HEK293 (cell line): Measurements from ENCODE around the gene CARD11.

Experiments used
- CTCF ChIA-PET: fragments of 350-600 bp; formaldehyde crosslinking; extraction: SDS; loops from one replicate; lab custom pipeline; 2021; ENCODE audit warnings: antibody characterized with exemption; lab: Yijun Ruan, JAX
- POLR2A ChIA-PET: fragments of 300-600 bp; formaldehyde crosslinking; extraction: SDS; loops from one replicate; lab custom pipeline; 2020; ENCODE audit warnings: antibody characterized with exemption, inconsistent platforms; lab: Yijun Ruan, JAX
- H3K27ac ChIP-seq: fragments of 200-500 bp; sonication (Bioruptor generic); 2 replicates; pipeline ENCODE4 v1.5.1; 2014; ENCODE audit warnings: low read depth, low read length, control low read depth, inconsistent platforms; ENCODE audit errors: extremely low read depth
- H3K36me3 ChIP-seq, 2 experiments: fragments of 200-500 bp in 1 of 2; sonication (Bioruptor generic) in 1 of 2; 1 replicate in 1 of 2; 2 replicates in 1 of 2; pipeline ENCODE4 v1.5.1; 2014 to 2017; ENCODE audit warnings: inconsistent platforms in 2 of 2, low read length in 2 of 2; ENCODE audit not compliant: control insufficient read depth in 2 of 2, insufficient read depth in 1 of 2
- H3K4me1 ChIP-seq: fragments of 200-500 bp; sonication (Bioruptor generic); 2 replicates; pipeline ENCODE4 v1.5.1; 2014; ENCODE audit warnings: mild to moderate bottlenecking, low read length, inconsistent platforms; ENCODE audit not compliant: control insufficient read depth, insufficient read depth
- H3K4me3 ChIP-seq: 2 replicates; pipeline ENCODE4 v1.5.1; 2011; ENCODE audit warnings: low read depth, mild to moderate bottlenecking, control low read depth, low read length, moderate library complexity
- H3K9me3 ChIP-seq: fragments of 200-500 bp; sonication (Bioruptor generic); 2 replicates; pipeline ENCODE4 v1.5.1; 2014; ENCODE audit warnings: low read depth, low read length, inconsistent platforms; ENCODE audit not compliant: control insufficient read depth, insufficient read depth
- FEZF1 ChIP-seq: fragments of 450-650 bp; formaldehyde crosslinking; IDR thresholded peaks from 2 replicates; pipeline ENCODE4 v1.5.1; 2016; ENCODE audit warnings: missing biosample characterization, missing genetic modification characterization
- KLF8 ChIP-seq: fragments of 450-650 bp; formaldehyde crosslinking; IDR thresholded peaks from 2 replicates; pipeline ENCODE4 v1.5.1; 2016; ENCODE audit warnings: missing biosample characterization, missing genetic modification characterization
- TCF7L2 ChIP-seq: IDR thresholded peaks from 2 replicates; pipeline ENCODE4 v1.6.1; 2011; ENCODE audit warnings: low read depth, mild to moderate bottlenecking, inconsistent platforms, low read length, moderate library complexity, borderline replicate concordance
- YY1 ChIP-seq: fragments of 450-650 bp; formaldehyde crosslinking; IDR thresholded peaks from 2 replicates; pipeline ENCODE4 v1.5.1; 2018; ENCODE audit warnings: missing biosample characterization, missing genetic modification characterization
- ZBTB1 ChIP-seq: fragments of 450-650 bp; formaldehyde crosslinking; IDR thresholded peaks from 2 replicates; pipeline ENCODE4 v1.5.1; 2016; ENCODE audit warnings: missing biosample characterization, missing genetic modification characterization
- ZBTB17 ChIP-seq: fragments of 450-650 bp; formaldehyde crosslinking; IDR thresholded peaks from 2 replicates; pipeline ENCODE4 v1.5.1; 2016; ENCODE audit warnings: missing biosample characterization, missing genetic modification characterization
- ZBTB8A ChIP-seq: fragments of 450-650 bp; formaldehyde crosslinking; IDR thresholded peaks from 2 replicates; pipeline ENCODE4 v1.5.1; 2016; ENCODE audit warnings: missing biosample characterization, missing genetic modification characterization
- ZNF10 ChIP-seq: fragments of 450-650 bp; formaldehyde crosslinking; IDR thresholded peaks from 2 replicates; pipeline ENCODE4 v1.5.1; 2017; ENCODE audit warnings: missing biosample characterization, missing genetic modification characterization
- ZNF138 ChIP-seq: fragments of 450-650 bp; formaldehyde crosslinking; IDR thresholded peaks from 2 replicates; pipeline ENCODE4 v1.5.1; 2016; ENCODE audit warnings: missing biosample characterization, missing genetic modification characterization, borderline replicate concordance
- ZNF404 ChIP-seq: fragments of 450-650 bp; formaldehyde crosslinking; IDR thresholded peaks from 2 replicates; pipeline ENCODE4 v1.5.1; 2017; ENCODE audit warnings: missing biosample characterization, missing genetic modification characterization
- ZNF416 ChIP-seq: fragments of 450-650 bp; formaldehyde crosslinking; IDR thresholded peaks from 2 replicates; pipeline ENCODE4 v1.5.1; 2016; ENCODE audit warnings: missing biosample characterization, missing genetic modification characterization
- ZNF473 ChIP-seq: fragments of 450-650 bp; formaldehyde crosslinking; IDR thresholded peaks from 2 replicates; pipeline ENCODE4 v1.5.1; 2017; ENCODE audit warnings: missing biosample characterization, missing genetic modification characterization
- ZNF48 ChIP-seq: fragments of 450-650 bp; formaldehyde crosslinking; IDR thresholded peaks from 2 replicates; pipeline ENCODE4 v1.5.1; 2016; ENCODE audit warnings: missing biosample characterization, missing genetic modification characterization
- ZNF549 ChIP-seq: fragments of 450-650 bp; IDR thresholded peaks from 2 replicates; pipeline ENCODE4 v1.5.1; 2018; ENCODE audit warnings: missing biosample characterization, missing genetic modification characterization, mild to moderate bottlenecking, inconsistent platforms, moderate library complexity
- ZNF629 ChIP-seq: fragments of 450-650 bp; formaldehyde crosslinking; IDR thresholded peaks from 2 replicates; pipeline ENCODE4 v1.5.1; 2017; ENCODE audit warnings: missing biosample characterization, missing genetic modification characterization
- ZNF654 ChIP-seq: fragments of 450-650 bp; formaldehyde crosslinking; IDR thresholded peaks from 2 replicates; pipeline ENCODE4 v1.5.1; 2016; ENCODE audit warnings: low read depth, missing biosample characterization, missing genetic modification characterization
- ZNF747 ChIP-seq: fragments of 450-650 bp; formaldehyde crosslinking; IDR thresholded peaks from 2 replicates; pipeline ENCODE4 v1.5.1; 2016; ENCODE audit warnings: missing biosample characterization, missing genetic modification characterization
- ZNF768 ChIP-seq: fragments of 450-650 bp; formaldehyde crosslinking; IDR thresholded peaks from 2 replicates; pipeline ENCODE4 v1.5.1; 2018; ENCODE audit warnings: missing biosample characterization, mild to moderate bottlenecking, missing genetic modification characterization
- ZNF792 ChIP-seq: fragments of 450-650 bp; formaldehyde crosslinking; IDR thresholded peaks from 2 replicates; pipeline ENCODE4 v1.5.1; 2016; ENCODE audit warnings: missing biosample characterization, missing genetic modification characterization
- ZNF830 ChIP-seq: fragments of 450-650 bp; IDR thresholded peaks from 2 replicates; pipeline ENCODE4 v1.5.0; 2018; ENCODE audit warnings: missing biosample characterization, missing genetic modification characterization, low read depth, mild to moderate bottlenecking, moderate library complexity
- ZSCAN30 ChIP-seq: fragments of 450-650 bp; IDR thresholded peaks from 2 replicates; pipeline ENCODE4 v1.5.1; 2018; ENCODE audit warnings: missing biosample characterization, mild to moderate bottlenecking, missing genetic modification characterization, moderate library complexity
- TF ChIP-seq, protein P1 (sequence below): fragments of 450-650 bp; formaldehyde crosslinking; IDR thresholded peaks from 2 replicates; pipeline ENCODE4 v1.5.1; 2016; ENCODE audit warnings: missing biosample characterization, missing genetic modification characterization, borderline replicate concordance
- TF ChIP-seq, protein P2 (sequence below): fragments of 450-650 bp; formaldehyde crosslinking; IDR thresholded peaks from 2 replicates; pipeline ENCODE4 v1.5.1; 2016; ENCODE audit warnings: missing biosample characterization, missing genetic modification characterization
- TF ChIP-seq, protein P3 (sequence below): IDR thresholded peaks from 2 replicates; pipeline ENCODE4 v1.6.1; 2011; ENCODE audit warnings: mild to moderate bottlenecking, low read depth, low read length, borderline replicate concordance
- TF ChIP-seq, protein P4 (sequence below): fragments of 450-650 bp; formaldehyde crosslinking; IDR thresholded peaks from 2 replicates; pipeline ENCODE4 v1.5.1; 2016; ENCODE audit warnings: missing biosample characterization, missing genetic modification characterization
- TF ChIP-seq, protein P5 (sequence below): fragments of 450-650 bp; formaldehyde crosslinking; IDR thresholded peaks from 2 replicates; pipeline ENCODE4 v1.5.1; 2017; ENCODE audit warnings: missing biosample characterization, missing genetic modification characterization
- TF ChIP-seq, protein P6 (sequence below): fragments of 450-650 bp; formaldehyde crosslinking; IDR thresholded peaks from 2 replicates; pipeline ENCODE4 v1.5.0; 2017; ENCODE audit warnings: missing biosample characterization, missing genetic modification characterization, borderline replicate concordance

Gene CARD11

DNA sequence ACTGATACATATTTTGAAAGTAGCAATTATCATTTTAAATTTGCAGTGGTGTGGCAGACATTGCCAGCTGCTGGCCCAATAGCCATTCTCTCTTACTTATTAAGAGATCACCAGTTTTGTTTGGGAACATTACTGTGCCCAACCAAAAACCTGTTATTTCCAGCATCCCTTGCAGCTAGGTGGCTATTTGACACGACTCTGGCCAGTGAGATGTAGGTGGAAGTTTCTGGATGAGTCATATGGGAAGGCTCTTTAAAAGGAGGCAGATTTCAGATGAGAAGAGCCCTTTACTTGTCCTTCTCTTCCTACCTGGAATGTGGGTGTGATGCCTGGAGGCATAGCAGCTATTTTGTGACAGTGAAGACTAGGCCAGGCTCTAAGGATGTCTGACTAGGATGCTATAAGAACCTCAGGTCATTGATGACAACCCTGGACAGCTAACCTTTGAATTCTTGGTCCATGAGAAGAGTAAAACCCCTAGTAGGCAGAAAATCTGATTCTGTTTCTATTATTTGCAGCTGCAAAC lies 77.9 kb downstream of the CARD11 start (continued):
- TF ChIP-seq, protein P1, sequence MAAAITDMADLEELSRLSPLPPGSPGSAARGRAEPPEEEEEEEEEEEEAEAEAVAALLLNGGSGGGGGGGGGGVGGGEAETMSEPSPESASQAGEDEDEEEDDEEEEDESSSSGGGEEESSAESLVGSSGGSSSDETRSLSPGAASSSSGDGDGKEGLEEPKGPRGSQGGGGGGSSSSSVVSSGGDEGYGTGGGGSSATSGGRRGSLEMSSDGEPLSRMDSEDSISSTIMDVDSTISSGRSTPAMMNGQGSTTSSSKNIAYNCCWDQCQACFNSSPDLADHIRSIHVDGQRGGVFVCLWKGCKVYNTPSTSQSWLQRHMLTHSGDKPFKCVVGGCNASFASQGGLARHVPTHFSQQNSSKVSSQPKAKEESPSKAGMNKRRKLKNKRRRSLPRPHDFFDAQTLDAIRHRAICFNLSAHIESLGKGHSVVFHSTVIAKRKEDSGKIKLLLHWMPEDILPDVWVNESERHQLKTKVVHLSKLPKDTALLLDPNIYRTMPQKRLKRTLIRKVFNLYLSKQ (tag by site-specific recombination): no peak
- TF ChIP-seq ZNF830 (tag by site-specific recombination) (no peak), ZNF10 (tag by site-specific recombination) (no peak)

DNA sequence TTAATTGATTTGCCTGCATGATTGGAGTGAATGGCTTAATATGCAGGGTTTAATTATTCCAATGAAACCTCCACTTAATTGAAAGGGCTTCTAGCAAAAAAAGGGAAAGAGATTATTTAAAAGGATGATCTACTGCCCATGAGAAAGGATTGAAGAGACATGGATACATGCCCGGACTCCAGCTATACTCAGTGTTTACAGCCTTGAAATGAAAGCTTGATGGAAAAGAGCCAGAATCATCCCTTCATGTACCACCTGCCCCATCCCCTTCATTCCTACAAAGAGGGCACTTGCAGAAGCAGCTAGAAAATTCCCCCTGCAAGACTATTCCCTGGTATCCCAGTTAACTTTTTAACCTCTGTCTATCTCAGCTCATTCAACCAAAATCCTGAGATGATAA lies 78.4 kb downstream of the CARD11 start:
- H3K4me3 ChIP-seq: no peak overlapping the region
- H3K27ac ChIP-seq: no peak overlapping the region
- POLR2A ChIA-PET: no interaction called here
- H3K4me1 ChIP-seq: no peaks in the 10 kb centered on the region
- H3K9me3 ChIP-seq: no peaks in the 10 kb centered on the region
- TF ChIP-seq ZSCAN30 (tag by site-specific recombination): no peak
- no peak for TF ChIP-seq ZNF629 (tag by site-specific recombination)
- no peak for TF ChIP-seq ZNF768 (tag by site-specific recombination)
- TF ChIP-seq, protein P2, sequence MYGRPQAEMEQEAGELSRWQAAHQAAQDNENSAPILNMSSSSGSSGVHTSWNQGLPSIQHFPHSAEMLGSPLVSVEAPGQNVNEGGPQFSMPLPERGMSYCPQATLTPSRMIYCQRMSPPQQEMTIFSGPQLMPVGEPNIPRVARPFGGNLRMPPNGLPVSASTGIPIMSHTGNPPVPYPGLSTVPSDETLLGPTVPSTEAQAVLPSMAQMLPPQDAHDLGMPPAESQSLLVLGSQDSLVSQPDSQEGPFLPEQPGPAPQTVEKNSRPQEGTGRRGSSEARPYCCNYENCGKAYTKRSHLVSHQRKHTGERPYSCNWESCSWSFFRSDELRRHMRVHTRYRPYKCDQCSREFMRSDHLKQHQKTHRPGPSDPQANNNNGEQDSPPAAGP (tag by site-specific recombination): no peak
- TF ChIP-seq ZNF404 (tag by site-specific recombination): no peak
- no peak for TF ChIP-seq KLF8
- TF ChIP-seq ZNF747: no peak
- TF ChIP-seq, protein P3, sequence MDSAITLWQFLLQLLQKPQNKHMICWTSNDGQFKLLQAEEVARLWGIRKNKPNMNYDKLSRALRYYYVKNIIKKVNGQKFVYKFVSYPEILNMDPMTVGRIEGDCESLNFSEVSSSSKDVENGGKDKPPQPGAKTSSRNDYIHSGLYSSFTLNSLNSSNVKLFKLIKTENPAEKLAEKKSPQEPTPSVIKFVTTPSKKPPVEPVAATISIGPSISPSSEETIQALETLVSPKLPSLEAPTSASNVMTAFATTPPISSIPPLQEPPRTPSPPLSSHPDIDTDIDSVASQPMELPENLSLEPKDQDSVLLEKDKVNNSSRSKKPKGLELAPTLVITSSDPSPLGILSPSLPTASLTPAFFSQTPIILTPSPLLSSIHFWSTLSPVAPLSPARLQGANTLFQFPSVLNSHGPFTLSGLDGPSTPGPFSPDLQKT: no peak
- TF ChIP-seq, all 188 proteins: peak for 0
- CTCF ChIA-PET: no interaction called here
- no peaks in the 10 kb centered on the region for H3K36me3 ChIP-seq

DNA sequence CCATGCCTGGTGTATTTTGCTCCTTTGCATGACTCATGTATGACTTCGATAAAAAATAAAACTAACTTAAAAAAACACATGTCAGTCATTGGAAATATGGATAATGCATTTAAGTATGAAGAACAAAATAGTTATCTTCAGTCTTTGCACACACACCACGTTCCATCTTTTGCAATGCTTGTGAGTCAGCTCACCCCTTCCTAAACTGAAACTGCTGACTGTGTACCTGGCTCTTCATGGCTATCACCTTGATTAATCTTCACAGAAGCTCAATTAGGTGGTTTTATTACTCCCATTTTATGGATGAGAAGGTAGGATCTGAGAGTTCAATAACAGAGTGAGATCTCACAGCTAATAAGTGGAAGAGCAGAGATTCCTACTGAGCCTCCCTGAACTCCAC lies 79.5 kb downstream of the CARD11 start:
- no peaks in the 10 kb centered on the region for H3K9me3 ChIP-seq
- CTCF ChIA-PET: no interaction called here
- H3K4me3 ChIP-seq: no peak overlapping the region
- H3K36me3 ChIP-seq: no peaks in the 10 kb centered on the region
- H3K4me1 ChIP-seq: no peaks in the 10 kb centered on the region
- H3K27ac ChIP-seq: no peak overlapping the region
- POLR2A ChIA-PET: no interaction called here
- TF ChIP-seq TCF7L2 (no peak), FEZF1 (tag by site-specific recombination) (no peak), ZNF549 (tag by site-specific recombination) (no peak), ZNF792 (tag by site-specific recombination) (no peak), ZNF654 (tag by site-specific recombination) (no peak), ZBTB17 (tag by site-specific recombination) (no peak), ZNF138 (no peak), ZBTB1 (no peak), ZNF416 (tag by site-specific recombination) (no peak), ZBTB8A (no peak), ZNF48 (no peak), YY1 (tag by site-specific recombination) (no peak), ZNF473 (tag by site-specific recombination) (no peak)
- TF ChIP-seq, protein P4, sequence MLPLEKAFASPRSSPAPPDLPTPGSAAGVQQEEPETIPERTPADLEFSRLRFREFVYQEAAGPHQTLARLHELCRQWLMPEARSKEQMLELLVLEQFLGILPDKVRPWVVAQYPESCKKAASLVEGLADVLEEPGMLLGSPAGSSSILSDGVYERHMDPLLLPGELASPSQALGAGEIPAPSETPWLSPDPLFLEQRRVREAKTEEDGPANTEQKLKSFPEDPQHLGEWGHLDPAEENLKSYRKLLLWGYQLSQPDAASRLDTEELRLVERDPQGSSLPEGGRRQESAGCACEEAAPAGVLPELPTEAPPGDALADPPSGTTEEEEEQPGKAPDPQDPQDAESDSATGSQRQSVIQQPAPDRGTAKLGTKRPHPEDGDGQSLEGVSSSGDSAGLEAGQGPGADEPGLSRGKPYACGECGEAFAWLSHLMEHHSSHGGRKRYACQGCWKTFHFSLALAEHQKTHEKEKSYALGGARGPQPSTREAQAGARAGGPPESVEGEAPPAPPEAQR: no peak
- TF ChIP-seq, protein P5, sequence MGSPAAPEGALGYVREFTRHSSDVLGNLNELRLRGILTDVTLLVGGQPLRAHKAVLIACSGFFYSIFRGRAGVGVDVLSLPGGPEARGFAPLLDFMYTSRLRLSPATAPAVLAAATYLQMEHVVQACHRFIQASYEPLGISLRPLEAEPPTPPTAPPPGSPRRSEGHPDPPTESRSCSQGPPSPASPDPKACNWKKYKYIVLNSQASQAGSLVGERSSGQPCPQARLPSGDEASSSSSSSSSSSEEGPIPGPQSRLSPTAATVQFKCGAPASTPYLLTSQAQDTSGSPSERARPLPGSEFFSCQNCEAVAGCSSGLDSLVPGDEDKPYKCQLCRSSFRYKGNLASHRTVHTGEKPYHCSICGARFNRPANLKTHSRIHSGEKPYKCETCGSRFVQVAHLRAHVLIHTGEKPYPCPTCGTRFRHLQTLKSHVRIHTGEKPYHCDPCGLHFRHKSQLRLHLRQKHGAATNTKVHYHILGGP (tag by site-specific recombination): no peak
- TF ChIP-seq, protein P6, sequence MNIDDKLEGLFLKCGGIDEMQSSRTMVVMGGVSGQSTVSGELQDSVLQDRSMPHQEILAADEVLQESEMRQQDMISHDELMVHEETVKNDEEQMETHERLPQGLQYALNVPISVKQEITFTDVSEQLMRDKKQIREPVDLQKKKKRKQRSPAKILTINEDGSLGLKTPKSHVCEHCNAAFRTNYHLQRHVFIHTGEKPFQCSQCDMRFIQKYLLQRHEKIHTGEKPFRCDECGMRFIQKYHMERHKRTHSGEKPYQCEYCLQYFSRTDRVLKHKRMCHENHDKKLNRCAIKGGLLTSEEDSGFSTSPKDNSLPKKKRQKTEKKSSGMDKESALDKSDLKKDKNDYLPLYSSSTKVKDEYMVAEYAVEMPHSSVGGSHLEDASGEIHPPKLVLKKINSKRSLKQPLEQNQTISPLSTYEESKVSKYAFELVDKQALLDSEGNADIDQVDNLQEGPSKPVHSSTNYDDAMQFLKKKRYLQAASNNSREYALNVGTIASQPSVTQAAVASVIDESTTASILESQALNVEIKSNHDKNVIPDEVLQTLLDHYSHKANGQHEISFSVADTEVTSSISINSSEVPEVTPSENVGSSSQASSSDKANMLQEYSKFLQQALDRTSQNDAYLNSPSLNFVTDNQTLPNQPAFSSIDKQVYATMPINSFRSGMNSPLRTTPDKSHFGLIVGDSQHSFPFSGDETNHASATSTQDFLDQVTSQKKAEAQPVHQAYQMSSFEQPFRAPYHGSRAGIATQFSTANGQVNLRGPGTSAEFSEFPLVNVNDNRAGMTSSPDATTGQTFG: no peak
